ENCODE measurements around the gene RAD9B. TPM values are rescaled to one million over a fixed set of nuclear protein-coding genes. Genes with fewer than 3 reads are reported as not detected.
A peak's percentile ranks its signal among the peaks of the same experiment; 100 is the strongest.

RAD9B gene
- total and polyA plus RNA-seq, 2 of the 13 experiments (the other 11 are each of a cell fraction or from before 2014, with no cell fraction given), result 0.05 to 0.38 TPM

- TF ChIP-seq STAT6 (CRISPR knock-in tag; IDR thresholded peaks at IDR 0.05; ENCODE audit: borderline replicate concordance) (no peak), PAXIP1 (CRISPR knock-in tag; conservative IDR thresholded peaks at IDR 0.05) (peak; percentile 53; the same call in 1 of the 2 replicates), BHLHE40 (IDR thresholded peaks at IDR 0.05; ENCODE audit: low read length) (no peak), ZNF615 (CRISPR knock-in tag; IDR thresholded peaks at IDR 0.05; ENCODE audit: borderline replicate concordance) (no peak), AHDC1 (CRISPR knock-in tag; IDR thresholded peaks at IDR 0.05; ENCODE audit: borderline replicate concordance) (peak; percentile 65; the same call in 1 of the 2 replicates), HNF4G (IDR thresholded peaks at IDR 0.05; ENCODE audit: borderline replicate concordance, low read depth, low read length) (peak; percentile 38; the same call in 1 of the 2 replicates), HNF4G (CRISPR knock-in tag; IDR thresholded peaks at IDR 0.05; ENCODE audit: borderline replicate concordance, low read depth) (no peak), TEAD3 (CRISPR knock-in tag; optimal IDR thresholded peaks at IDR 0.05; ENCODE audit: borderline replicate concordance) (peak; percentile 34), POLR2G (IDR thresholded peaks at IDR 0.05; ENCODE audit: low read depth, low read length) (no peak), SP1 (IDR thresholded peaks at IDR 0.05) (no peak), SP1 (CRISPR knock-in tag; IDR thresholded peaks at IDR 0.05) (no peak), FOXA3 (CRISPR knock-in tag; IDR thresholded peaks at IDR 0.05) (peak; percentile 87), ZNF230 (CRISPR knock-in tag; IDR thresholded peaks at IDR 0.05) (no peak), ZSCAN21 (CRISPR knock-in tag; IDR thresholded peaks at IDR 0.05; ENCODE audit: borderline replicate concordance) (no peak), ZHX1 (CRISPR knock-in tag; IDR thresholded peaks at IDR 0.05; ENCODE audit: low read depth) (no peak), GATAD2A (CRISPR knock-in tag; IDR thresholded peaks at IDR 0.05) (0 out of 2 replicates have a peak, but pooled peaks have one; percentile 16)
Measured at GRCh38 chr12:110533607-110534006, 31.5 kb downstream of the RAD9B start (continued).

Data from HepG2 (cell line).